Dermis microvascular lymphatic vessel endothelial cell (primary cell): ENCODE data around the gene PLCG2. TPM values are rescaled to one million over a fixed set of nuclear protein-coding genes. Genes with fewer than 3 reads are reported as not detected.
"Not testable (repeated sequence)": the region's sequence is repeated elsewhere in the genome, so short reads cannot be mapped to it uniquely, and the experiment has no call there.

Source experiments
- DNase-seq, 2 donors: peaks; one replicate each; pipeline versions ENCODE4 v3.0.0 to v3.0.0-alpha.2; 2010; ENCODE audit warnings: low read depth in 2 of 2
- total RNA-seq: library from RNA; depleted of rRNA; stranded (reverse); fragments of >200 nt; gene quantifications from 2 replicates; pipeline ENCODE4 v1.2.1, GENCODE V29; 2014

PLCG2 gene
- total RNA-seq, 1 donor from 2014 or later: 10.4 TPM

- DNase-seq: no peak
Measured at GRCh38 chr16:81994485-81994884, 215.4 kb downstream of the PLCG2 start.

DNA sequence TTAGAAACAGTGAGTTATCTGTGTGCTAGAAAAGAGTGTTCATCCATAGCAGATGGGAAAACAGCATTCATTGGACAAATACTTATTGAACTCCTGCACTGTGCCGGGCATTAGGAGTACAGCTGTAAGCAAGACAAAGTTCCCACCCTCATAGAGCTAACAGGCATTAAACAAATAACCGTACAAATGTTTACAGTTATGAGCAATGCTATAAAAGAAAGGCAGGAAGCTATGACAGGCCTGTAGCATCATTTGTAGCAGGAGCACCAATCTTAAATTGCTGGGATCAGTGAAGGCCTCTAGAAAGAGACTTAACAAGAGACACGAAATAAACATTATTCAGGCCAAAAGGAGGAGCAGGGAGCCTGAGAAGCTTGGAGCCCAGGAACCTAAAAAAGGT, 216.6 kb downstream of the PLCG2 start:
- DNase-seq: peak; percentile 11 to 84

DNA sequence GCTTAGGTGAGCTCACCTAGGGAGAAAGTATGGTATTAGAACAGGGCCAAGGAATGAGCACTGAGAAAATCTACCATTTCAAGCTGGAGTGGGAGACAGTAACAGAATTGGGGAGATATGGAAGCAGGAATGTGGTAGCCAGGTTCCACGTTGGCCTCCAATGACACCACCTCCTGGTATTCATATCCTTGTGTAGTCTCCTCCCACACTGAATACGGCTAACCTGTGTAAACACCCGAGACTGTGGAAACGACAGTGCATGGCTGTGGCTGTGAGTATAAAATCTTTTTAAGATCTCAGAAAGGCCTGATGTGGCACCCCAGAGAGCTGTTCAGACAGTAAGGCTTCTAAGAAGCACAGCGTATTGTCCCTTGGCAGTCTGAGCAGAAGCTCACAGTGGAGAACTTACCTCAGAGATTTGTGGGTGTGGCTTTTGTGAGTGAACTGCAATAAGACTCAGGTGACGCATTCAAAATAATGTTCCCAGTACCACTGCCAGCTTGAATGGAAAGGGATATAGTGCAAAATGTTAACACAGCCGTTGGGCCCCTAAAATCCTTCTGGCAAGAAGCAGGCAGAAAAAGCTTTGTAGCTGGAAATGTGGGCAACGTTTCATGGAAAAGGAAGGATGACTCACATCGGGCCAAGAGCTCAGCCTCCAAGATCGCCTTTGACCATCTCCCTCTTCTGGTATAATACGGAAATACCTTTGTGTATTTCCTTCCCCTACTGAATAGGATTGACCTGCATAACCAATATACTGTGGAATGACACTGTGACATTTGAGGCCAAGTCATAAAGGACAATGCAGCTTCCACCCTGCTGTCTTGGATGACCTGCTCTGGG, 217.8 kb downstream of the PLCG2 start:
- DNase-seq: peak; percentile 50 to 90

- peak; percentile 7 to 82 for DNase-seq
Measured at GRCh38 chr16:81997738-81998137, 218.6 kb downstream of the PLCG2 start.

GRCh38 chr16:82002831-82003230, 223.7 kb downstream of the PLCG2 start:
- DNase-seq: no peak

DNA sequence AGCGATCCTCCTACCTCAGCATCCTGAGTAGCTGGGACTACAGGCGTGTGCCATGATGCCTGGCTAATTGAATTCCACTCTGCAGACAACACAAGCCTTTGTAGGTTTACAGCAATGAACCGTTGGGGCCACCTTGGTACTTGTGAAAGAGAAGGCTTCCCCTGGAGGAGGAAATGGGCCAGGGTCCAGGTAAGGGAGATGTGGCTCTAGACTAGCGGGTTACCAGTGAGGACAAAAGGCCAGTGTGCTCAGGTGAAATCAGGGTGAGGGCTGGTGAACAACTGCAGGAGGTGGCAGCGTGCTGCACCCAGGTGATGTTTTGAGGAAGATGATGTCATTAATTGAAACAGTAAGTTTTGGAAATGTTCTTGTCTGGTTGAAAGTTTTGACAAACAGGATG, 225.5 kb downstream of the PLCG2 start:
- no peak for DNase-seq

GRCh38 chr16:82005027-82005830, 226.1 kb downstream of the PLCG2 start:
- DNase-seq: no peak

GRCh38 chr16:82006036-82006435, 226.9 kb downstream of the PLCG2 start:
- no peak for DNase-seq

DNA sequence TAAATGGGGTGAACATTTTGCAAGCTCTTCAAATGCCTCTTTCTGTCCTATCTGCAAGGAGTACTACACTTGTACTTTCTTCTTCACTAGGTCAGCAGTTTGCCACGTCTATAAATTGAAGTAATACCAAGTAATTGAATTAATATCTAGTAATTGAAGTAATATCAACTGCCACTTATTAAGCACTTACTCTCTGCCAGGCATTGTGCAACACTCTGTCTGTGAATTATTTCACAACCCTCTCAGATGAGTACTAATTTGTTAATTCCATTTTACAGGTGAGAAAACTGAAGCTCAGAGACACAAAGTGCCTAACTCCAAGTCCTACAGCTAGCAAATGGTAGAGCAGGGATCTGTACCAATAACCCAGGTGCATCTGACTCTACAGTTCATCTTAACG, 228.1 kb downstream of the PLCG2 start:
- DNase-seq: no peak

- no peak for DNase-seq
Measured at GRCh38 chr16:82008957-82009592, 230.0 kb downstream of the PLCG2 start.

GRCh38 chr16:82009789-82010188, 230.7 kb downstream of the PLCG2 start:
- DNase-seq: not testable (repeated sequence)

GRCh38 chr16:82010649-82011048, 231.6 kb downstream of the PLCG2 start:
- no peak for DNase-seq

DNA sequence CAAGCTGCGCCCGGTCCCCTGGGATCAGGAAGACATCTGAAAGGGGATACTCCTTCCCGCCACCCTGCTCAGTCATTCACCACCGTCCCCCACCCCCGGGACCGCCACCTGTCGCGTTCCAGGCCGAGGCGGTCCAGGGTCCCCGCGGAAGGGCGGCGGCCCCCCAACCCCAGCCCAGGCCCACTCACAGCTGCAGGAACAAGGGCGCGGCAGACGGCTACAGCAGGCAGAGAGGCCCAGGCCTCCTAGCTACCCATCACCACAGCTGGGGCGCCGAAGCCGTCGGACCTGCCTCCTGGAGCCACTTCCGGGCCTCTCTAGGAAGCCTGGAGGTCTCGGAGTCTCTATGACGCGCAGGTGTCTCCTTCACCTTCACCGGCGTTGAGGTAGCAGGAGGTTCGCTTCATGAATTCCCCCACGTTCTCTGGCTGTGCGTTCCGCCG, 232.1 kb downstream of the PLCG2 start, which contains the start of gene SDR42E1:
Gene SDR42E1, minus strand, starts transcription at position 272 of the 443 bp plus-strand sequence. CDS start 10,612 bp downstream, outside the sequence.
- peak in 1 of 2 donors; percentile 26 for DNase-seq

Other genes with a start within 250 kb of the PLCG2 start
- 1.3 and 4.4 TPM in 2 replicates for gene SDR42E1, start 232.2 kb downstream of the PLCG2 start, total RNA-seq